K562 (cell line): ENCODE measurements around the gene TNPO3. TPM values are rescaled to one million over a fixed set of nuclear protein-coding genes. Genes with fewer than 3 reads are reported as not detected.

Source experiments
- ASH1L ChIP-seq: fragments of 450-650 bp; IDR thresholded peaks from 2 replicates; pipeline ENCODE4 v1.6.1; 2018; ENCODE audit warnings: borderline replicate concordance, mild to moderate bottlenecking, low read depth; ENCODE audit not compliant: partially characterized antibody
- FOXK2 ChIP-seq, 2 experiments: fragments of 450-650 bp; IDR thresholded peaks in 1 of 2; conservative IDR thresholded peaks in 1 of 2; 2 replicates each; pipeline ENCODE4 v1.6.1; 2016; ENCODE audit warnings: low read depth in 2 of 2, mild to moderate bottlenecking in 1 of 2
- HOMEZ ChIP-seq: fragments of 250-450 bp; sonication (Bioruptor Pico); IDR thresholded peaks from 2 replicates; pipeline ENCODE4 v1.4.0; 2020; ENCODE audit warnings: mild to moderate bottlenecking, moderate library complexity
- MAFG ChIP-seq: fragments of 450-650 bp; conservative IDR thresholded peaks from 2 replicates; pipeline ENCODE4 v1.6.1; 2016; ENCODE audit warnings: missing genetic modification characterization, missing compliant biosample characterization
- RB1 ChIP-seq: fragments of 450-650 bp; IDR thresholded peaks from 2 replicates; pipeline ENCODE4 v1.6.1; 2017; ENCODE audit warnings: low read depth, mild to moderate bottlenecking
- SMC3 ChIP-seq: conservative IDR thresholded peaks from 2 replicates; pipeline ENCODE4 v1.6.1; 2011; ENCODE audit warnings: low read depth, low read length, improper control_type of control experiment; ENCODE audit not compliant: insufficient read depth
- USF1 ChIP-seq: sonication (generic); formaldehyde crosslinking; IDR thresholded peaks from 2 replicates; pipeline ENCODE4 v1.9.0; 2022; ENCODE audit warnings: mild to moderate bottlenecking, missing genetic modification reagents
- ZNF57 ChIP-seq: fragments of 450-650 bp; formaldehyde crosslinking; IDR thresholded peaks from 2 replicates; pipeline ENCODE4 v1.4.0; 2020; ENCODE audit warnings: mild to moderate bottlenecking, moderate library complexity
- ZNF589 ChIP-seq: fragments of 200-800 bp; sonication (Bioruptor generic); IDR thresholded peaks from 2 replicates; pipeline ENCODE4 v1.6.1; 2016; ENCODE audit warnings: low read depth, missing genetic modification characterization, missing compliant biosample characterization
- polyA plus RNA-seq, 8 experiments: library from polyadenylated mRNA; depleted of rRNA in 4 of 8; stranded (reverse) in 5 of 8; unstranded in 3 of 8; fragments of >200 nt; fragmentation: Nextera tagmentation in 2 of 8; fragmentation: Illumina TruSeq in 1 of 8; extraction: Ambion mirVana in 2 of 8; extraction: Trizol in 1 of 8; gene quantifications; 2 replicates each; pipeline versions ENCODE4 v1.2.1 to v1.2.3, GENCODE V29; 2011 to 2014; ENCODE audit warnings: inconsistent platforms in 1 of 8, missing spikeins in 1 of 8
- small RNA-seq: library from RNA; depleted of rRNA; stranded (forward); fragments of <200 nt; gene quantifications from one replicate; pipeline ENCODE3, GENCODE V24; 2014
- total RNA-seq, 7 experiments: library from RNA; depleted of rRNA in 6 of 7; stranded (reverse); fragments of >200 nt in 6 of 7; fragmentation: Illumina TruSeq in 2 of 7; extraction: Trizol in 2 of 7; gene quantifications; 2 replicates each; pipeline versions ENCODE4 v1.2.1 to v1.2.3, GENCODE V29; 2011 to 2021; ENCODE audit warnings: low replicate concordance in 1 of 7

TNPO3 gene
- total and polyA plus RNA-seq, 9 of the 15 experiments (the other 6 are each of a cell fraction or from before 2014, with no cell fraction given), result 35.8 to 125 (median 110) TPM

GRCh38 chr7:128904381-128905197, 150.3 kb downstream of the TNPO3 start (continued):
- TF ChIP-seq SMC3, result peak; percentile 71
- TF ChIP-seq MAFG (tag), result no peak
- TF ChIP-seq ZNF589 (CRISPR knock-in tag), result peak; percentile 51
- peak in 1 of 2 experiments; percentile 36; a peak in 1 of 4 replicates for TF ChIP-seq FOXK2 (conservative IDR thresholded peaks at IDR 0.05 in 1 of 2, IDR thresholded peaks at IDR 0.05 in 1 of 2; ENCODE audit: low read depth in 2 of 2)
- no peak for TF ChIP-seq HOMEZ (CRISPR knock-in tag)
- no peak for TF ChIP-seq ASH1L
- peak; percentile 56; the same call in 1 of the 2 replicates for TF ChIP-seq RB1
- TF ChIP-seq ZNF57, result no peak
- peak; percentile 82 for TF ChIP-seq USF1 (CRISPR knock-in tag)

Small RNA genes within 50 kb of the gene (small RNA-seq; reads per million reads assigned to genes)
- not detected for gene RN7SL306P

Other genes with a start within 250 kb of the TNPO3 start
- 60.7 and 94.5 TPM in 2 replicates for gene FLNC, start 224.7 kb downstream of the TNPO3 start, total RNA-seq (2014; rRNA removed)
- 11.4 and 18.2 TPM in 2 replicates for gene FLNC, start 224.7 kb downstream of the TNPO3 start, total RNA-seq (2014; rRNA removed; fragmentation: Illumina TruSeq; extraction: Trizol)
- 28.8 and 33.3 TPM in 2 replicates for gene FLNC, start 224.7 kb downstream of the TNPO3 start, total RNA-seq (2015; rRNA removed; fragmentation: Illumina TruSeq; extraction: Trizol)
- 148 and 155 TPM in 2 replicates for gene FLNC, start 224.7 kb downstream of the TNPO3 start, total RNA-seq (2021)
- 10.3 and 11.4 TPM in 2 replicates for gene FLNC, start 224.7 kb downstream of the TNPO3 start, polyA plus RNA-seq (2011; rRNA removed)
- 32.8 and 55.3 TPM in 2 replicates for gene FLNC, start 224.7 kb downstream of the TNPO3 start, polyA plus RNA-seq (2014; fragmentation: Illumina TruSeq; extraction: Trizol)
- 1 to 10 TPM in 1 of 2 experiments, under 1 TPM in 1; 0.90 to 1.1 TPM for gene FLNC, start 224.7 kb downstream of the TNPO3 start, polyA plus RNA-seq (2014; fragmentation: Nextera tagmentation; extraction: Ambion mirVana)
- gene FLNC, start 224.7 kb downstream of the TNPO3 start, polyA plus RNA-seq (2014; rRNA removed), result 29.0 and 34.7 TPM in 2 replicates
- gene ATP6V1F, start 192.3 kb downstream of the TNPO3 start, total RNA-seq (2014; rRNA removed), result 265 and 341 TPM in 2 replicates
- gene ATP6V1F, start 192.3 kb downstream of the TNPO3 start, total RNA-seq (2014; rRNA removed; fragmentation: Illumina TruSeq; extraction: Trizol), result 174 and 206 TPM in 2 replicates
- gene ATP6V1F, start 192.3 kb downstream of the TNPO3 start, total RNA-seq (2015; rRNA removed; fragmentation: Illumina TruSeq; extraction: Trizol), result 332 and 336 TPM in 2 replicates
- 378 and 393 TPM in 2 replicates for gene ATP6V1F, start 192.3 kb downstream of the TNPO3 start, total RNA-seq (2021)
- 507 and 542 TPM in 2 replicates for gene ATP6V1F, start 192.3 kb downstream of the TNPO3 start, polyA plus RNA-seq (2011; rRNA removed)
- gene ATP6V1F, start 192.3 kb downstream of the TNPO3 start, polyA plus RNA-seq (2014; fragmentation: Illumina TruSeq; extraction: Trizol), result 604 and 714 TPM in 2 replicates
- gene ATP6V1F, start 192.3 kb downstream of the TNPO3 start, polyA plus RNA-seq (2014; fragmentation: Nextera tagmentation; extraction: Ambion mirVana), result 1,000 to 10,000 TPM in 1 of 2 experiments, 100 to 1,000 TPM in 1; 733 to 1,123 TPM
- gene ATP6V1F, start 192.3 kb downstream of the TNPO3 start, polyA plus RNA-seq (2014; rRNA removed), result 568 and 645 TPM in 2 replicates
- gene KCP, start 144.4 kb downstream of the TNPO3 start, total RNA-seq (2014; rRNA removed), result 0.09 TPM in 1 of 2 replicates, not detected in the other
- not detected in 2 replicates for gene KCP, start 144.4 kb downstream of the TNPO3 start, total RNA-seq (2014; rRNA removed; fragmentation: Illumina TruSeq; extraction: Trizol)
- 0.15 TPM in 1 of 2 replicates, not detected in the other for gene KCP, start 144.4 kb downstream of the TNPO3 start, total RNA-seq (2015; rRNA removed; fragmentation: Illumina TruSeq; extraction: Trizol)
- gene KCP, start 144.4 kb downstream of the TNPO3 start, total RNA-seq (2021), result 0.16 TPM in 1 of 2 replicates, not detected in the other
- 0.07 and 0.09 TPM in 2 replicates for gene KCP, start 144.4 kb downstream of the TNPO3 start, polyA plus RNA-seq (2011; rRNA removed)
- gene KCP, start 144.4 kb downstream of the TNPO3 start, polyA plus RNA-seq (2014; fragmentation: Illumina TruSeq; extraction: Trizol), result not detected in 2 replicates
- under 1 TPM; 0.06 to 0.17 TPM for gene KCP, start 144.4 kb downstream of the TNPO3 start, polyA plus RNA-seq (2014; fragmentation: Nextera tagmentation; extraction: Ambion mirVana)
- gene KCP, start 144.4 kb downstream of the TNPO3 start, polyA plus RNA-seq (2014; rRNA removed), result 0.09 and 0.15 TPM in 2 replicates
- not detected in 2 replicates for gene IRF5, start 117.2 kb downstream of the TNPO3 start, total RNA-seq (2014; rRNA removed)
- gene IRF5, start 117.2 kb downstream of the TNPO3 start, total RNA-seq (2014; rRNA removed; fragmentation: Illumina TruSeq; extraction: Trizol), result not detected in 2 replicates
- not detected in 2 replicates for gene IRF5, start 117.2 kb downstream of the TNPO3 start, total RNA-seq (2015; rRNA removed; fragmentation: Illumina TruSeq; extraction: Trizol)
- 0.04 and 0.20 TPM in 2 replicates for gene IRF5, start 117.2 kb downstream of the TNPO3 start, total RNA-seq (2021)
- gene IRF5, start 117.2 kb downstream of the TNPO3 start, polyA plus RNA-seq (2011; rRNA removed), result not detected in 2 replicates
- gene IRF5, start 117.2 kb downstream of the TNPO3 start, polyA plus RNA-seq (2014; fragmentation: Illumina TruSeq; extraction: Trizol), result not detected in 2 replicates
- gene IRF5, start 117.2 kb downstream of the TNPO3 start, polyA plus RNA-seq (2014; fragmentation: Nextera tagmentation; extraction: Ambion mirVana), result not detected
- gene IRF5, start 117.2 kb downstream of the TNPO3 start, polyA plus RNA-seq (2014; rRNA removed), result not detected in 2 replicates
- gene TSPAN33, start 89.6 kb upstream of the TNPO3 start, total RNA-seq (2014; rRNA removed), result 0.20 and 0.23 TPM in 2 replicates
- gene TSPAN33, start 89.6 kb upstream of the TNPO3 start, total RNA-seq (2014; rRNA removed; fragmentation: Illumina TruSeq; extraction: Trizol), result 0.19 and 0.25 TPM in 2 replicates
- gene TSPAN33, start 89.6 kb upstream of the TNPO3 start, total RNA-seq (2015; rRNA removed; fragmentation: Illumina TruSeq; extraction: Trizol), result not detected in 2 replicates
- 0.27 and 0.76 TPM in 2 replicates for gene TSPAN33, start 89.6 kb upstream of the TNPO3 start, total RNA-seq (2021)
- gene TSPAN33, start 89.6 kb upstream of the TNPO3 start, polyA plus RNA-seq (2011; rRNA removed), result 1.2 and 1.5 TPM in 2 replicates
- gene TSPAN33, start 89.6 kb upstream of the TNPO3 start, polyA plus RNA-seq (2014; fragmentation: Illumina TruSeq; extraction: Trizol), result 0.21 and 0.42 TPM in 2 replicates
- gene TSPAN33, start 89.6 kb upstream of the TNPO3 start, polyA plus RNA-seq (2014; fragmentation: Nextera tagmentation; extraction: Ambion mirVana), result under 1 TPM in 1 of 2 experiments, not detected in 1; 0.03 TPM
- 0.19 TPM in 1 of 2 replicates, not detected in the other for gene TSPAN33, start 89.6 kb upstream of the TNPO3 start, polyA plus RNA-seq (2014; rRNA removed)
- gene SMO, start 133.5 kb upstream of the TNPO3 start, total RNA-seq (2014; rRNA removed), result 0.05 TPM in 1 of 2 replicates, not detected in the other
- not detected in 2 replicates for gene SMO, start 133.5 kb upstream of the TNPO3 start, total RNA-seq (2014; rRNA removed; fragmentation: Illumina TruSeq; extraction: Trizol)
- not detected in 2 replicates for gene SMO, start 133.5 kb upstream of the TNPO3 start, total RNA-seq (2015; rRNA removed; fragmentation: Illumina TruSeq; extraction: Trizol)
- gene SMO, start 133.5 kb upstream of the TNPO3 start, total RNA-seq (2021), result 0.07 and 0.13 TPM in 2 replicates
- gene SMO, start 133.5 kb upstream of the TNPO3 start, polyA plus RNA-seq (2011; rRNA removed), result 0.10 and 0.11 TPM in 2 replicates
- gene SMO, start 133.5 kb upstream of the TNPO3 start, polyA plus RNA-seq (2014; fragmentation: Illumina TruSeq; extraction: Trizol), result not detected in 2 replicates
- gene SMO, start 133.5 kb upstream of the TNPO3 start, polyA plus RNA-seq (2014; fragmentation: Nextera tagmentation; extraction: Ambion mirVana), result not detected
- 0.11 TPM in 1 of 2 replicates, not detected in the other for gene SMO, start 133.5 kb upstream of the TNPO3 start, polyA plus RNA-seq (2014; rRNA removed)
- gene AHCYL2, start 169.9 kb upstream of the TNPO3 start, total RNA-seq (2014; rRNA removed), result 3.1 and 3.7 TPM in 2 replicates
- gene AHCYL2, start 169.9 kb upstream of the TNPO3 start, total RNA-seq (2014; rRNA removed; fragmentation: Illumina TruSeq; extraction: Trizol), result 5.2 TPM in 2 replicates
- gene AHCYL2, start 169.9 kb upstream of the TNPO3 start, total RNA-seq (2015; rRNA removed; fragmentation: Illumina TruSeq; extraction: Trizol), result 5.5 and 6.8 TPM in 2 replicates
- 5.2 and 5.5 TPM in 2 replicates for gene AHCYL2, start 169.9 kb upstream of the TNPO3 start, total RNA-seq (2021)
- gene AHCYL2, start 169.9 kb upstream of the TNPO3 start, polyA plus RNA-seq (2011; rRNA removed), result 10.5 and 10.8 TPM in 2 replicates
- 4.8 and 6.2 TPM in 2 replicates for gene AHCYL2, start 169.9 kb upstream of the TNPO3 start, polyA plus RNA-seq (2014; fragmentation: Illumina TruSeq; extraction: Trizol)
- 1 to 10 TPM in 1 of 2 experiments, under 1 TPM in 1; 0.93 to 2.0 TPM for gene AHCYL2, start 169.9 kb upstream of the TNPO3 start, polyA plus RNA-seq (2014; fragmentation: Nextera tagmentation; extraction: Ambion mirVana)
- gene AHCYL2, start 169.9 kb upstream of the TNPO3 start, polyA plus RNA-seq (2014; rRNA removed), result 4.3 and 5.6 TPM in 2 replicates